HL-60 (cell line): ENCODE data around the gene ABLIM1.

Experiments
- GABPA ChIP-seq: IDR thresholded peaks from 2 replicates; pipeline ENCODE4 v1.6.1; 2012; ENCODE audit warnings: low read depth
- POLR2AphosphoS5 ChIP-seq: IDR thresholded peaks from 2 replicates; pipeline ENCODE4 v1.6.1; 2012; ENCODE audit warnings: low read depth
- REST ChIP-seq: IDR thresholded peaks from 2 replicates; pipeline ENCODE4 v1.6.1; 2012; ENCODE audit warnings: low read depth; ENCODE audit not compliant: insufficient replicate concordance
- TF ChIP-seq, protein P1 (sequence below): IDR thresholded peaks from one replicate; pipeline ENCODE4 v1.5.1; 2011; ENCODE audit warnings: low read length, control low read depth, inconsistent platforms; ENCODE audit not compliant: insufficient read depth

GRCh38 chr10:114694752-114695151 lies 36.7 kb upstream of the ABLIM1 start:
- TF ChIP-seq, protein P1, sequence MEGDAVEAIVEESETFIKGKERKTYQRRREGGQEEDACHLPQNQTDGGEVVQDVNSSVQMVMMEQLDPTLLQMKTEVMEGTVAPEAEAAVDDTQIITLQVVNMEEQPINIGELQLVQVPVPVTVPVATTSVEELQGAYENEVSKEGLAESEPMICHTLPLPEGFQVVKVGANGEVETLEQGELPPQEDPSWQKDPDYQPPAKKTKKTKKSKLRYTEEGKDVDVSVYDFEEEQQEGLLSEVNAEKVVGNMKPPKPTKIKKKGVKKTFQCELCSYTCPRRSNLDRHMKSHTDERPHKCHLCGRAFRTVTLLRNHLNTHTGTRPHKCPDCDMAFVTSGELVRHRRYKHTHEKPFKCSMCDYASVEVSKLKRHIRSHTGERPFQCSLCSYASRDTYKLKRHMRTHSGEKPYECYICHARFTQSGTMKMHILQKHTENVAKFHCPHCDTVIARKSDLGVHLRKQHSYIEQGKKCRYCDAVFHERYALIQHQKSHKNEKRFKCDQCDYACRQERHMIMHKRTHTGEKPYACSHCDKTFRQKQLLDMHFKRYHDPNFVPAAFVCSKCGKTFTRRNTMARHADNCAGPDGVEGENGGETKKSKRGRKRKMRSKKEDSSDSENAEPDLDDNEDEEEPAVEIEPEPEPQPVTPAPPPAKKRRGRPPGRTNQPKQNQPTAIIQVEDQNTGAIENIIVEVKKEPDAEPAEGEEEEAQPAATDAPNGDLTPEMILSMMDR: peak; percentile 20
- TF ChIP-seq POLR2AphosphoS5 (no peak), REST (no peak), GABPA (no peak)
